HepG2 (cell line): ENCODE results near the gene PLPP3. TPM values are rescaled to one million over a fixed set of nuclear protein-coding genes. Genes with fewer than 3 reads are reported as not detected.

Source experiments
- CAMTA2 ChIP-seq: sonication (generic); formaldehyde crosslinking; IDR thresholded peaks from 2 replicates; pipeline ENCODE4 v1.4.0; 2020; ENCODE audit warnings: mild to moderate bottlenecking, missing genetic modification reagents, borderline replicate concordance
- GATA4 ChIP-seq: sonication (generic); IDR thresholded peaks from 2 replicates; pipeline ENCODE4 v1.6.1; 2016; ENCODE audit warnings: antibody characterized with exemption, low read depth, borderline replicate concordance
- HNRNPUL1 ChIP-seq: fragments of 200-400 bp; formaldehyde crosslinking; IDR thresholded peaks from 2 replicates; pipeline ENCODE4 v1.6.1; 2017; ENCODE audit warnings: low read depth, mild to moderate bottlenecking, low read length, moderate library complexity
- IKZF1 ChIP-seq: fragments of 450-650 bp; IDR thresholded peaks from 2 replicates; pipeline ENCODE4 v1.7.1; 2016
- KMT2A ChIP-seq: sonication (generic); formaldehyde crosslinking; IDR thresholded peaks from 2 replicates; pipeline ENCODE4 v1.4.0; 2020; ENCODE audit warnings: missing genetic modification reagents
- NONO ChIP-seq, 2 experiments: fragments of 450-650 bp in 1 of 2; sonication (generic) in 1 of 2; formaldehyde crosslinking in 1 of 2; IDR thresholded peaks in 1 of 2; conservative IDR thresholded peaks in 1 of 2; 2 replicates each; pipeline versions ENCODE4 v1.6.1 to v1.8.0; 2017 to 2022; ENCODE audit warnings: mild to moderate bottlenecking in 1 of 2, missing genetic modification reagents in 1 of 2, moderate library complexity in 1 of 2
- PHF20 ChIP-seq: sonication (generic); formaldehyde crosslinking; IDR thresholded peaks from 2 replicates; pipeline ENCODE4 v1.5.0; 2020; ENCODE audit warnings: mild to moderate bottlenecking, missing genetic modification reagents
- PHF21A ChIP-seq: sonication (generic); formaldehyde crosslinking; IDR thresholded peaks from 2 replicates; pipeline ENCODE4 v1.5.0; 2020; ENCODE audit warnings: mild to moderate bottlenecking, missing genetic modification reagents
- RXRB ChIP-seq: IDR thresholded peaks from 2 replicates; pipeline ENCODE4 v1.6.1; 2016; ENCODE audit warnings: borderline replicate concordance, missing genetic modification reagents, missing compliant biosample characterization
- SALL1 ChIP-seq: sonication (generic); formaldehyde crosslinking; IDR thresholded peaks from 2 replicates; pipeline ENCODE4 v1.8.0; 2022; ENCODE audit warnings: mild to moderate bottlenecking, missing genetic modification reagents
- SAP130 ChIP-seq: IDR thresholded peaks from 2 replicates; pipeline ENCODE4 v1.6.1; 2016; ENCODE audit warnings: low read depth
- SIX1 ChIP-seq: sonication (generic); formaldehyde crosslinking; IDR thresholded peaks from 2 replicates; pipeline ENCODE4 v1.4.0; 2020; ENCODE audit warnings: missing genetic modification reagents, borderline replicate concordance
- SOX13 ChIP-seq, 3 experiments: fragments of 450-650 bp in 1 of 3; sonication (generic) in 1 of 3; formaldehyde crosslinking in 1 of 3; IDR thresholded peaks in 2 of 3; conservative IDR thresholded peaks in 1 of 3; 2 replicates each; pipeline versions ENCODE4 v1.5.0 to v1.6.1; 2016 to 2020; ENCODE audit warnings: antibody characterized with exemption in 1 of 3, mild to moderate bottlenecking in 1 of 3, missing compliant biosample characterization in 1 of 3, missing genetic modification reagents in 1 of 3, moderate library complexity in 1 of 3
- SRF ChIP-seq: IDR thresholded peaks from 2 replicates; pipeline ENCODE4 v1.6.1; 2011; ENCODE audit warnings: mild to moderate bottlenecking, low read depth, low read length, moderate library complexity
- TBX2 ChIP-seq: sonication (generic); formaldehyde crosslinking; IDR thresholded peaks from 2 replicates; pipeline ENCODE4 v1.5.0; 2020; ENCODE audit warnings: missing genetic modification reagents, mild to moderate bottlenecking, borderline replicate concordance
- YEATS2 ChIP-seq: sonication (generic); formaldehyde crosslinking; IDR thresholded peaks from 2 replicates; pipeline ENCODE4 v1.4.0; 2020; ENCODE audit warnings: missing genetic modification reagents, borderline replicate concordance
- ZBTB3 ChIP-seq: sonication (generic); formaldehyde crosslinking; IDR thresholded peaks from 2 replicates; pipeline ENCODE4 v1.4.0; 2020; ENCODE audit warnings: low read depth, mild to moderate bottlenecking, moderate library complexity, missing genetic modification reagents, borderline replicate concordance
- ZMYM4 ChIP-seq: sonication (generic); formaldehyde crosslinking; IDR thresholded peaks from 2 replicates; pipeline ENCODE4 v1.8.1; 2023; ENCODE audit warnings: mild to moderate bottlenecking, missing genetic modification reagents
- ZNF549 ChIP-seq: sonication (generic); formaldehyde crosslinking; IDR thresholded peaks from 2 replicates; pipeline ENCODE4 v1.5.0; 2020; ENCODE audit warnings: missing genetic modification reagents
- polyA plus RNA-seq, 8 experiments: library from polyadenylated mRNA; depleted of rRNA in 3 of 8; stranded (reverse) in 7 of 8; unstranded in 1 of 8; fragments of >200 nt; fragmentation: Illumina TruSeq in 4 of 8; extraction: Trizol in 4 of 8; gene quantifications; 2 replicates each; pipeline versions ENCODE4 v1.2.1 to v1.2.3, GENCODE V29; 2011 to 2016; ENCODE audit warnings: low read depth in 4 of 8, missing spikeins in 1 of 8, mixed read lengths in 1 of 8; ENCODE audit not compliant: insufficient read depth in 1 of 8
- total RNA-seq, 5 experiments: library from RNA; depleted of rRNA; stranded (reverse); fragments of >200 nt; fragmentation: Illumina TruSeq; extraction: Trizol; gene quantifications; 2 replicates each; pipeline ENCODE4 v1.2.3, GENCODE V29; 2016; ENCODE audit warnings: low read depth in 1 of 5
- TF ChIP-seq, protein P1 (sequence below): sonication (generic); formaldehyde crosslinking; IDR thresholded peaks from 2 replicates; pipeline ENCODE4 v1.5.0; 2020; ENCODE audit warnings: missing genetic modification reagents
- TF ChIP-seq, protein P2 (sequence below): sonication (generic); formaldehyde crosslinking; IDR thresholded peaks from 2 replicates; pipeline ENCODE4 v1.5.0; 2020; ENCODE audit warnings: mild to moderate bottlenecking, missing genetic modification reagents
- TF ChIP-seq, protein P3 (sequence below): sonication (generic); formaldehyde crosslinking; IDR thresholded peaks from 2 replicates; pipeline ENCODE4 v1.4.0; 2020; ENCODE audit warnings: mild to moderate bottlenecking, missing genetic modification reagents
- TF ChIP-seq, protein P4 (sequence below): sonication (generic); formaldehyde crosslinking; IDR thresholded peaks from 2 replicates; pipeline ENCODE4 v1.4.0; 2020; ENCODE audit warnings: mild to moderate bottlenecking, missing genetic modification reagents
- TF ChIP-seq, protein P5 (sequence below): sonication (generic); IDR thresholded peaks from 2 replicates; pipeline ENCODE4 v1.6.1; 2016; ENCODE audit warnings: low read depth, borderline replicate concordance

PLPP3 gene
- total and polyA plus RNA-seq, 2 of the 13 experiments (the other 11 are each of a cell fraction or from before 2014, with no cell fraction given) = 49.7 to 65.8 TPM

DNA sequence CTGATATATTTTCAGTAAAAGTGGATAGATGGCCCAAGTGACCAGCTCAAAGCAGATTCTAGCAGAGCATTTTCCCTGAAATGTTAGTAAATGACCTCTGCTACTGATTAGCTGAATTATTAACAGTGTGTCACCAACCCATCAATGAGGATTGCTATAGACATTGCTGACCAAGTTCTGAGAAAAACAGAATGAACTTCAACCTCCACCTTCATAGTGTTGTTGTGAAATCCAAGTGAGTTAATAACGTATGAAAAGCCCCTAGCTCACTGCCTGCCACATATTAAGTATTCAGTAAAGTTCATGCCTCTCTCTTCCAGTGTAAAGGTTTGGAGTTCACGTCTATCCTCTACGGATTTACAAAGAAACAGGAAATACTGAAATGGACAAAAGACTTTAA is 15.8 kb downstream of the PLPP3 start (continued):
- TF ChIP-seq NONO (IDR thresholded peaks at IDR 0.05) (no peak), NONO (CRISPR knock-in tag; conservative IDR thresholded peaks at IDR 0.05) (no peak), SIX1 (CRISPR knock-in tag) (peak; percentile 39; the same call in 1 of the 2 replicates), IKZF1 (no peak), HNRNPUL1 (no peak), KMT2A (CRISPR knock-in tag) (peak; percentile 40; the same call in 1 of the 2 replicates), PHF20 (no peak), RXRB (peak; percentile 80), GATA4 (no peak), YEATS2 (no peak), PHF21A (CRISPR knock-in tag) (peak; percentile 53; the same call in 1 of the 2 replicates), TBX2 (CRISPR knock-in tag) (peak; percentile 76), SALL1 (CRISPR knock-in tag) (peak; percentile 71; the same call in 1 of the 2 replicates), SOX13 (IDR thresholded peaks at IDR 0.05) (no peak), SOX13 (CRISPR knock-in tag; conservative IDR thresholded peaks at IDR 0.05 in 1 of 2, IDR thresholded peaks at IDR 0.05 in 1 of 2) (peak in 1 of 2 experiments; percentile 76; a peak in 2 of 4 replicates), SAP130 (CRISPR knock-in tag) (peak; percentile 77), ZNF549 (no peak), CAMTA2 (CRISPR knock-in tag) (no peak), ZBTB3 (CRISPR knock-in tag) (no peak), SRF (no peak), ZMYM4 (CRISPR knock-in tag) (no peak; the same call in 1 of the 2 replicates)
- TF ChIP-seq, protein P1, sequence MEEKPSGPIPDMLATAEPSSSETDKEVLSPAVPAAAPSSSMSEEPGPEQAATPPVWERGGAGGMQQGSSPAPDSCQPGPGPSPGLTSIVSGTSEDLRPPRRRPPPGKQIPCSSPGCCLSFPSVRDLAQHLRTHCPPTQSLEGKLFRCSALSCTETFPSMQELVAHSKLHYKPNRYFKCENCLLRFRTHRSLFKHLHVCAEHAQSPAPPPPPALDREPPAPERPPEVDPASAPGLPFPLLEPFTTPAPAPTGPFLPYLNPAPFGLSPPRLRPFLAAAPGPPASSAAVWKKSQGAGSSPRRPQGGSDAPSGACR = no peak
- TF ChIP-seq, protein P2, sequence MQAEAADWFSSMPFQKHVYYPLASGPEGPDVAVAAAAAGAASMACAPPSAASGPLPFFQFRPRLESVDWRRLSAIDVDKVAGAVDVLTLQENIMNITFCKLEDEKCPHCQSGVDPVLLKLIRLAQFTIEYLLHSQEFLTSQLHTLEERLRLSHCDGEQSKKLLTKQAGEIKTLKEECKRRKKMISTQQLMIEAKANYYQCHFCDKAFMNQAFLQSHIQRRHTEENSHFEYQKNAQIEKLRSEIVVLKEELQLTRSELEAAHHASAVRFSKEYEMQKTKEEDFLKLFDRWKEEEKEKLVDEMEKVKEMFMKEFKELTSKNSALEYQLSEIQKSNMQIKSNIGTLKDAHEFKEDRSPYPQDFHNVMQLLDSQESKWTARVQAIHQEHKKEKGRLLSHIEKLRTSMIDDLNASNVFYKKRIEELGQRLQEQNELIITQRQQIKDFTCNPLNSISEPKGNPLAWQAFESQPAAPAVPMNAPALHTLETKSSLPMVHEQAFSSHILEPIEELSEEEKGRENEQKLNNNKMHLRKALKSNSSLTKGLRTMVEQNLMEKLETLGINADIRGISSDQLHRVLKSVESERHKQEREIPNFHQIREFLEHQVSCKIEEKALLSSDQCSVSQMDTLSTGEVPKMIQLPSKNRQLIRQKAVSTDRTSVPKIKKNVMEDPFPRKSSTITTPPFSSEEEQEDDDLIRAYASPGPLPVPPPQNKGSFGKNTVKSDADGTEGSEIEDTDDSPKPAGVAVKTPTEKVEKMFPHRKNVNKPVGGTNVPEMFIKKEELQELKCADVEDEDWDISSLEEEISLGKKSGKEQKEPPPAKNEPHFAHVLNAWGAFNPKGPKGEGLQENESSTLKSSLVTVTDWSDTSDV (CRISPR knock-in tag) = no peak
- TF ChIP-seq, protein P3, sequence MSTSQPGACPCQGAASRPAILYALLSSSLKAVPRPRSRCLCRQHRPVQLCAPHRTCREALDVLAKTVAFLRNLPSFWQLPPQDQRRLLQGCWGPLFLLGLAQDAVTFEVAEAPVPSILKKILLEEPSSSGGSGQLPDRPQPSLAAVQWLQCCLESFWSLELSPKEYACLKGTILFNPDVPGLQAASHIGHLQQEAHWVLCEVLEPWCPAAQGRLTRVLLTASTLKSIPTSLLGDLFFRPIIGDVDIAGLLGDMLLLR (CRISPR knock-in tag) = no peak
- TF ChIP-seq, protein P4, sequence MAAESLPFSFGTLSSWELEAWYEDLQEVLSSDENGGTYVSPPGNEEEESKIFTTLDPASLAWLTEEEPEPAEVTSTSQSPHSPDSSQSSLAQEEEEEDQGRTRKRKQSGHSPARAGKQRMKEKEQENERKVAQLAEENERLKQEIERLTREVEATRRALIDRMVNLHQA (CRISPR knock-in tag) = no peak
- TF ChIP-seq, protein P5, sequence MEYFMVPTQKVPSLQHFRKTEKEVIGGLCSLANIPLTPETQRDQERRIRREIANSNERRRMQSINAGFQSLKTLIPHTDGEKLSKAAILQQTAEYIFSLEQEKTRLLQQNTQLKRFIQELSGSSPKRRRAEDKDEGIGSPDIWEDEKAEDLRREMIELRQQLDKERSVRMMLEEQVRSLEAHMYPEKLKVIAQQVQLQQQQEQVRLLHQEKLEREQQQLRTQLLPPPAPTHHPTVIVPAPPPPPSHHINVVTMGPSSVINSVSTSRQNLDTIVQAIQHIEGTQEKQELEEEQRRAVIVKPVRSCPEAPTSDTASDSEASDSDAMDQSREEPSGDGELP = no peak
